Erythroblast (primary cell): Measurements from ENCODE around the gene OR2AP1.

Source experiments
- GATA1 ChIP-seq: IDR thresholded peaks from 2 replicates; pipeline ENCODE4 v1.6.1; 2011; ENCODE audit warnings: low read depth, mild to moderate bottlenecking, control low read depth, low read length, moderate library complexity
- POLR2A ChIP-seq: IDR thresholded peaks from 2 replicates; pipeline ENCODE4 v1.6.1; 2011; ENCODE audit warnings: mild to moderate bottlenecking, low read length

DNA sequence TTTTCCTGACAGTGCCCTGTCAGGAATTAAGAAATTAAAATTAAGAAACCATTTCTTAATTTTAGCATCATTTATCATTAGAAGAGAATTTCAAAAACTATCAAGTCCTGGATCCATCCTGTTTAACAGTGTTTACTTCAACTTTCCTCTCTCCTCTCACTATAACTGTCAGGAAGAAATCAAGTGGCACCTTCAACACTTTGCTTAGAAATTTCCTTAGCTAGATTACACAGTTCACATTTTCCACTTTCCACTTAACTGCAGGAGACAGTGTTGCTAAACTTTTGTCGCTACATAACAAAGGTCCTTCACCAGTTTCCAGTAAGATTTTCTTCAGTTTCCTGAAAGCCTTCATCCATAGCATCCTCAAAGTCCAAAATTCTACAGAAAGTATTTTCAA is 42.5 kb downstream of the OR2AP1 start:
- TF ChIP-seq POLR2A (no peak), GATA1 (no peak)
